CD4-positive, alpha-beta T cell treated with Interleukin-15 for 4 hours (primary cell): ENCODE measurements around the gene COPS9.

Experiments
- DNase-seq: peaks from one replicate; pipeline ENCODE4 v3.0.0-alpha.2; 2020; ENCODE audit warnings: low spot score

COPS9 gene

GRCh38 chr2:240107477-240107796, 28.7 kb downstream of the COPS9 start:
- DNase-seq: no peak

- no peak for DNase-seq
Measured at GRCh38 chr2:240106765-240107476, 29.2 kb downstream of the COPS9 start.

GRCh38 chr2:240105982-240106381, 30.1 kb downstream of the COPS9 start:
- DNase-seq: no peak

GRCh38 chr2:240103136-240103535, 33.0 kb downstream of the COPS9 start:
- DNase-seq: no peak

GRCh38 chr2:240098349-240098748, 37.8 kb downstream of the COPS9 start:
- DNase-seq: no peak

GRCh38 chr2:240095556-240096523, 40.3 kb downstream of the COPS9 start:
- DNase-seq: no peak

- DNase-seq: no peak
Measured at GRCh38 chr2:240089306-240089705, 46.8 kb downstream of the COPS9 start.

- DNase-seq: no peak
Measured at GRCh38 chr2:240086563-240086962, 49.5 kb downstream of the COPS9 start.
